Activated CD4-positive, alpha-beta T cell treated with anti-CD3 and anti-CD28 coated beads for 24 hours (primary cell): ENCODE data around the gene NLGN3.
"Not testable (repeated sequence)": the region's sequence is repeated elsewhere in the genome, so short reads cannot be mapped to it uniquely, and the experiment has no call there.

ENCODE experiments used
- DNase-seq, 2 donors: peaks; one replicate each; pipeline ENCODE4 v3.0.0-alpha.2; 2020; ENCODE audit warnings: low read depth in 2 of 2

NLGN3 gene

DNA sequence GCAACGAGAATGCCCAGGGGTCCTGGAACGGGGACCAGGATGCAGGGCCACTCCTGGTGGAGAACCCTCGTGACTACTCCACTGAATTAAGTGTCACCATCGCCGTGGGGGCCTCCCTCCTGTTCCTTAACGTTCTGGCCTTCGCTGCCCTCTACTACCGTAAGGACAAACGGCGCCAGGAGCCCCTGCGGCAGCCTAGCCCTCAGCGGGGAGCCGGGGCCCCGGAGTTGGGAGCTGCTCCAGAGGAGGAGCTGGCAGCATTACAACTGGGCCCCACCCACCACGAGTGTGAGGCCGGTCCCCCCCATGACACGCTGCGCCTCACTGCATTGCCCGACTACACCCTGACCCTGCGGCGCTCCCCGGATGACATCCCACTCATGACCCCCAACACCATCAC lies 24.9 kb downstream of the NLGN3 start:
- no peak for DNase-seq

DNA sequence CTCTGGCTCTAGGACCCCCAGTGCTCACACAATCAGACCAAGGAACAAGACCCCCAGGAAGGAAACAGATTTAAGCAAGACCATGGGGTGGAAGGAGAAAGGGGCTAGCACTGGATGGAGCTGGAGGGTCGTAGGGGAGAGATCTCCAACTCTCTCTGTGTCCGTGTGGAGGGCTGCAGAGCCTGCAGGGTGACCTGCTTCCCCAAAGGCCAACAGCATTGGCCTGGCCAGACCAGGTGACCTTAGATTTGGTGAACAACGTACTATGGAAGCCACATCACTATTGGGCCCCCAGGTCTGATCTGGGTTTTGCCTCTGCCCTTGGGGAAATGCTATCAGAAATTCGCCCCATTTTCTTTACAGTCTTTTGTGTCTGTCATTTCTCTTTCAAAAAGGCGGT lies 26.0 kb downstream of the NLGN3 start:
- no peak for DNase-seq

DNA sequence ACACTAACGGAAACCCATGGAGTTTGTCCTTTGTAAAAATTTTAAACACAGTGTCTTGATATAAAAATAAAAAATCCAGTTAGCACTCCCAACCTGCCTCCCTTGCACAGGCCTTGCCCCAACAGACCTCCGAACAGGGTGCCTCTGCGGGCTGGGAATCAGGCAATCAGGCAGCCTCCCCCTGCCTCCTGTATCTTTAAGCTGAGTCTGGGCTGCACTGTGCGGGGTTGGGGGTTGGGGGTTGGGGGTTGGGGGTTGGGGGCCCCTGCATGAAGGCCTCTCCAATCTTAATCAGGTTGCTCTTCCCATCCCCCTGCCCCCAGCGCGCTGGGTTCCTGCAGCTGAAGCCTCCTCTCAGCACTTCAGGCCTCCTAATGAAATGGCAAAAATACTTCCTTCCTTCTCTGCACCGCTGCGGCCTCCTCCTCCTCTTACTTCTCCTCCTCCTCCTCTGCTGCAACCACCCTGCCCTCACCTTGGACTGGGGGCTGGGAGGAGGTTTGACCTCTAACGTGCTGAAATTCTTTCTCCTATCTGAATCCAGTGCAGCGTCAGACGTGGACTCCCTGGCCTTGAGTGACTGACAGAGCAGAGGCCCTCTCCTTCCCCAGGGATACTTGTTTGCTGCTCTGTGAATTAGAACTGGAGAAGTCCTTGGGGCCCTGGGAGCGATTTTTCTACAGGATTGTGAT lies 26.6 kb downstream of the NLGN3 start:
- no peak for DNase-seq

DNA sequence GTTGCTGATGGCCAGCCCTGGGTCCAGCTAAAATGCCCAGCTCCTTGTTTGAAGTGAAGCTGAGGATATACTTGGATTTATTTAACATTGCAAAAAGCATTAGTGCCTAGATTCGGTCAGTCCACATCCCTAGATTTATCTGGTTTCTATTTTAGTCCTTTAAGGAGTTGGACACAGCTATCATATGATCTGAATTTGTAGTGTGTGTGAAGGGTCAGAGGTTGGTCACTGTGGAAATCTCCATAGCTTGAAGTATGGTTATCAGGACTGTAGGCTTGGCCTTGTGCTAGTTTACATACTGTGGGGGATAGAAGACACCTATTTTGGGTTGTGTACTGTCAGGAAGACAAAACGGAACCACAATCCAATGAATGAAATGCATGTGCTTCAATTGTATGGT lies 28.8 kb downstream of the NLGN3 start:
- DNase-seq = no peak

DNA sequence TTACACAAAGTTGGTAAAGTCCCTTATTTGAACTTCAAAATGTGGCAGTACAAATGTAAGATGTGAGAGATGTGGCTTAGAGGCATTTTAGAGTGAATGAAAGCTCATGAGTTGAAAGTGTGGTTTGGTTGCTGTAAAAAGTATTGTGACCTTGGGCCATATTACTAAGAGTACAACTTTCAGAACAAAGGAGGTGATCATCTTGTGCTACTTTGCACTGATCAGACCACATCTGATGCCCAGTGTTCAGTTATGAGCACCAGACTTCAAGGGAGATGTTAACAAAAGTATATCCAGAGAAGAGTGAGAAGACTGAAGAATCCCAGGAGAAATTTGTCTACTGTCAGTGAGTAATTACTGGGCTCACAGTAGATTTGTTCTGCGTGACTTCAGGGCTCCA lies 30.2 kb downstream of the NLGN3 start:
- no peak for DNase-seq

DNA sequence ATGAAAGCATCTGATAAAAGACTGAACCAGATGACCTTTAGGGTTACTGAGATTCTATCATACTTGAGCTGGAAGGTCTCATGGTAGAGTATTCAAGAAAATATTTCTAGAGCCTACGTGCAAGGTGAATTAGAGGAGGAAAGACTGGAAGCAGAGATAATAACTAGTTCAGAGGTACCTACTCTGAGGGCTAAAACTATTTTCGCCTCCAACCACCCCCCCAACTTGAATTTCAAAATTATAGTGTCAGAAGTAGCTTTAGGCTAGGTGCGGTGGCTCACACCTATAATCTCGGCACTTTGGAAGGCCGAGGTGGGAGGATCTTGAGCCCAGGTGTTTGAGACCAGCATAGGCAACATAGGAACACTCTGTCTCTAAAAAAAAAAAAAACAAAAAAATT lies 30.9 kb downstream of the NLGN3 start:
- DNase-seq = no peak

DNA sequence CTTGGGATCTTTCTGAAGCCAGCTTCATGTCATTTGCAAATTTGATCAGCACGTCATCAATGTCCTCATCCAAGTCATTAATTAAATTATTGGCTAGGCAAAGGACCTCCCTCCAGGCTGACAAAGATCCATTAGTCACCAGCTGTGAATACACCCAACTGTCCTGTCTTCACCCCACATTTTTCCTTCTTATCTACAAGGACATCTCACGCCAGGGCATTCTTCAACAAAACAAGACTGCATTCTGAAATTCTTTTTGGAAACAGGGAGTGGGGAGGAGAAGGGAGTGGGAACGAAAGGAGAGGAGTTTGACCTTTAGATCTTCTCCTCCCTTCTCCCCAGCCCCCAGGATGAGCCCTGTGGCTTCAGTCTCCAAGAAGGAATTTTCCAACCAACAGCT lies 32.7 kb downstream of the NLGN3 start:
- no peak for DNase-seq

DNA sequence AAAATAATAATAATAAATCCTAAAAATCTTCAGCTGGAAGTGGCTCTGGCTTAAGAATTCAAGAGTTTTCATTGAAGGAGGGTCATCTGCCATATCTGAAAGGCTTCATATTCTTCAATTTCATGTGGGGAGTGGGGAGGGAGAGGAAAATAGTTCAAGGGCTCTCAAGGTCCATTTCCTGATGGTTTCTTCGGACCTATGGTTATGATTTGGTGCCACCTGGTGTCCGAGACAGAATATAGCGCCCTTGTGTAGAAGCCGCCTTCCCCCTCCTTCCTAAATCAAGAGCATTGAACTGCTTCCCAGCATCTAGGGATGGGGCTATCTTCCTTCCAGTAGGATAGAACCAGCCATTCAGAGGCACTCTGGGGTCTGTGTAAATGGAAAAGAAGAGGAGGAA lies 34.3 kb downstream of the NLGN3 start:
- DNase-seq = peak in 1 of 2 donors; percentile 22

DNA sequence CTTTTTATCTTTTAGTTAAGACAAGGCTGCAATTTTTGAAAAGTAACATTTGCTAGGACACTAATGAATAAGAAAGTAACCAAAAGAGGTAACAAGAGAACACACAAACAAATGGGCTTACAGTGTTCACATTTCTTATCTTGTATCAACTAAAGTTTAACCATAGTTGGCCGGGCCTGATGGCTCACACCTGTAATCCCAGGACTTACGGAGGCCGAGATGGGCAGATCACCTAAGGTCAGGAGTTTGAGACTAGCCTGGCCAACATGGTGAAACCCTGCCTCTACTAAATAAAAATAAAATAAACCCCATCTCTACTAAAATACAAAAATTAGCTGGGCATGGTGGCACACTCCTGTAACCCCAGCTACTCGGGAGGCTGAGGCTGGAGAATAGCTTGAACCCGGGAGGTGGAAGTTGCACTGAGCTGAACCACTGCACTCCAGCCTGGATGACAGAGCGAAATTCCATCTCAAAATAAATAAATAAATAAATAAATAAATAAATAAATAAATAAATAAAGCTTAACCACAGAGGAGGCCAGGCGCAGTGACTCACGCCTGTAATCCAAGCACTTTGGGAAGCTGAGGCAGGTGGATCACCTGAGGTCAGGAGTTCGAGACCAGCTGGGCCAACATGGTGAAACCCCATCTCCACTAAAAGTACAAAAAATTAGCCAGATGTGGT lies 36.1 kb downstream of the NLGN3 start:
- not testable (repeated sequence) for DNase-seq

DNA sequence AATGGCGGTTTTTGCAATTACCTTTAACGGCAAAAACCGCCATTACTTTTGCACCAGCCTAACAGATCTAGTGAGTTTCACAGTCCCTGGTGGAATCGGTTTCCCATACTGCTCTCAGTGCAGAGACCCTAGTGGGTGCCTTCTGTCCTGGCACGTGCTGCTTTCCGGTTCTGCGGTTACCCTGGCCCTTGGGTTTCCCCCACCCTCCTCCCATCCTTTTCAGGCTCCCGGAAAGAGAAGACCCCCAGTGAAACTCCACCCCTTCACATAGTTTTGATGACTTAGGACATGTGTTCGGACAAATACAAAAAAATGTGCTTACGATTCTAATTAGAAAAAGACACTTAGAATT lies 36.9 kb downstream of the NLGN3 start:
- DNase-seq = peak; percentile 18 to 28

DNA sequence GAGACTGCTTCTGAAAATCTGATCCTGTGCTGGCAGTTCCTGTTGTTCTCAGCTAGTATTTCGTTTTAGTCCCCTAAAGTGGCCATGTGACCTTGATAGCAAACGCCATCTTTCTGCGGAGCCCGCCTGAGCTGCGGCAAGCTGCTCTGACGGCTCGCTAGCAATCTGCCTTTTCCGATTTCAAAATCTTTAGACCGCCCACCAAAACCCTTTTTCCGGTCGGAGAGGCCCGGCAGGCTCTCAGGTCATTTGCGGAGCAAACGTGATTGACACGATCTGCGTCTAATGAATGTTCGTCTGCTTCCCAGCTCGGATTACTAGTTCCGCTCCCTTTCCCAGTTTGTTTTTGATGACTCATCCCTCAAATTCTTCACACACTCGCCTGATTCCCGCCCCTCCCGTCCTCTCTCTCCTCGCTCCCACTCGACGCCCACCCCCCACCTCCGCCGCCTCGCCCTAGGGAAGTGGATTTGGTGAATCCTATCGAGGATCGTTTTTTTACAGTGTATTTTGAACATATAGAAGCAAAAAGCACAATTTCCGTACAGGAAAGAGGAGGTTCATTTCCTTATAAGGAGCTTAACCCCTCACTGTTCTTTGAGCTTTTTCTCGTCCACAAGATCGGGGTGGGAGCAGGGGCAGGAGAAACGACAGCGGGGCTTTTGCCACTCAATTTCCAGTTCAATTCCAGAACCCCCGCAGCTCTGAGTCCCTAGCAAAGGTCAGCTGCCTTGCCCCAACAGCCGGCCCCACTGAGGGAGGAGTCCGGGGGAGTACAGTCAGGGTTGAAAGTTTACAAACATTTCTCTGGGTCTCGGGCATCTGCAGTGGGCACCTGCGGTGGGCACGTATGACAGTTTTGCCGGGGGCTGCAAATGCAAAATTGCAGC lies 37.5 kb downstream of the NLGN3 start:
- peak; percentile 55 to 62 for DNase-seq

DNA sequence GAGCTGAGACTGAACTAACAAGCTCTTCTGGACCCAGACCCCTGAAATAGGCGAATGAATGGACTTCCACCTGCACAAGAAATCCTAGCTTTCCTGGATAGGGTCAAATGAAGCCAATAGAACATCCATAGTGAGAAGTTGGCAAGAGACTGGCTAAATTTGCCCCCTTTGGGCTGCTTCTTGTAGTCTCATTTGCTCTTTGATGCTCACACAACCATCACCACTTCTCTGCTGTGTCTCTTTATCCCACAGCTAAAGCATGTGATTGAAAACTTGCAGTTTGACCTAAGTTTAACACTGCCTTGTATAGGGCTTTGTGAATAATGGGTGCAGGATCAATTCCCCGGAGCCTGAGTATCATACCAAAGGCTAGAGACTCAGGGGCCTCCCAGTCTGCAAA lies 38.2 kb downstream of the NLGN3 start:
- no peak for DNase-seq

DNA sequence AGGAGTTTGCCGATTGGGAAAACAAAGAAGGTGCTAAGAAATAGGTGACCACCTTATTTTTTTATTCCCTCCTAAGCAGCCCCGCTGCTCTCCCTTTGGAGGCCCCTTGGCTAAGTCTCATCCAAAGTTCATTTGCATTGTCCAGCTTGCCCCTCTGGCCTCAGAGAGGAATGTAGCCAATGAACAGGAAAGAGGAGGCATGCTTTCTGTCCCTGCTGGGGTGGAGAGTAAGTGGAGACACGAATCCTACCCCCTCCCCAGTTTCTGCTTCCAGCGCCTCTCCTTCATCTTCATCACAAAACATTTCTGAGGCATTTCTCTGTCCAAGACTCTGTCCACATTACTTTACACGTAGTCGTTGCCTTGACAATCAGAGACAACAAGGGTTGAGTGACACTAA lies 38.7 kb downstream of the NLGN3 start:
- no peak for DNase-seq

DNA sequence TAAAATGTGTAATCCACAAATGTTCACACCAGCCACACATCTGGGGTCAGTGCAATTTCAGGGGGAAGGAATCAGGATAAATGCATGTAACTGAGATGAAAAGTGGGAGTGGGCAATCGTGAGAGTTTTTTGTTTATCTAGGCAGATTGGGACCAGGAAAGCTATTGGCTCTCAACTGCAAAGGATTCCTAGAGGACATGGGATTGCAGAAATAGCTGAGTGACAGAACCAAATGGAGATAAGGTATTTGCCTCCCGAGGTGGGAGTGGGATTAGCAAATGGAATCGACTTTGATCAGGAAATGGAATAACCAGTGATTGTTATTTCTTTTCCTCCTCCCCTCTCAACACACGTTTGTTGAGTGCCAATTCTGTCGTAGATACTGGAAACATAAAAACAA lies 39.5 kb downstream of the NLGN3 start:
- DNase-seq = no peak

DNA sequence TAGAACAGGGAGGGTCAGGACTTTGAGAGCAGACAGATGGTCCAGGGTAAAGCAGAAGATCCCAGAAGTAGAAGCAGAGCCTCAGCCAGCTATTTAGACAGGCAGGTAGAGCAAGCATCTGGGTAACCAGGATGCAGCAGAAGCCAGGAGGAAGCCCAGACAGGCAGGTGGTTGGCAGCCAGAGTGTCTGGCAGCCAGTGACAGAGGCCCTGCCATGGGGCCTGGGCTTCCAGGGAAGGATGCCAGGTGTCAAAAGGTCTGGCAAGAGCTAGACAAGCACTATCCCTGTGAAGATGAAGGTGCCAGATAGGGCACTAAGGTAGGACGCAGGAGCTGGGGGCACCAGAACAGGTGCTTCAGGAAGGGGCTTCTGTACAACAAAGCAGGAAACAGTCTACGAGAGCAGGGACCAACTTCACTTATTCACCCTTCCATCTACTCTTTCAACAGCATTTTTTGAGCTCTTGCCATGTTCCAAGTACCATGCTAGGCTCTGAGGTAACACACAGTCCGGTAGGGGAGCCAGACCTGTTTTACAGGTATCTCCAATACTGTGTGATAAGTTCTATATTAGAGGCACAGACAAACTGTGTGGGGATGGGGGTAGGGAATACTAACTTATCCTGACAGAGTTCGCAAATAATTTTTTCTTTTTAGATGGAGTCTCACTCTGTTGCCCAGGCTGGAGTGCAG lies 40.3 kb downstream of the NLGN3 start:
- DNase-seq = no peak

DNA sequence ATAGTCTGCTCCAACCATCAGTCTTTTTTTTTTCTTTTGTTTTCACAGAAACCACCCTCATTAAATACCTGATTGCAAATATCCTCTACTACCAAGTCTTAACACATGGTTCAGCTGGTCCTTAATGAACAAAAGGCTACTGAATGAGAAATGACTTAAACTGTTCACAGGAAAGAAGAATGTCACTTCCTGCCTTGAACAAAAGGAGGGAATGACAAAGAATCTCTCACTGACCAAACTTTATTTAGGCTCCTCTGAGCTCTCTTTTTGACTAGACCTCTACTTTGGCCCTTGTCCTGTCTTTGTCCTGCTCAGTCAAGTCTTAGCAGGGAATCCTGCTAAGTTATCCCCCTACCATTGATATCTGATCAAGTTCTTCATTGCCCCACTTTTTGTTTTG lies 46.6 kb downstream of the NLGN3 start:
- no peak for DNase-seq

DNA sequence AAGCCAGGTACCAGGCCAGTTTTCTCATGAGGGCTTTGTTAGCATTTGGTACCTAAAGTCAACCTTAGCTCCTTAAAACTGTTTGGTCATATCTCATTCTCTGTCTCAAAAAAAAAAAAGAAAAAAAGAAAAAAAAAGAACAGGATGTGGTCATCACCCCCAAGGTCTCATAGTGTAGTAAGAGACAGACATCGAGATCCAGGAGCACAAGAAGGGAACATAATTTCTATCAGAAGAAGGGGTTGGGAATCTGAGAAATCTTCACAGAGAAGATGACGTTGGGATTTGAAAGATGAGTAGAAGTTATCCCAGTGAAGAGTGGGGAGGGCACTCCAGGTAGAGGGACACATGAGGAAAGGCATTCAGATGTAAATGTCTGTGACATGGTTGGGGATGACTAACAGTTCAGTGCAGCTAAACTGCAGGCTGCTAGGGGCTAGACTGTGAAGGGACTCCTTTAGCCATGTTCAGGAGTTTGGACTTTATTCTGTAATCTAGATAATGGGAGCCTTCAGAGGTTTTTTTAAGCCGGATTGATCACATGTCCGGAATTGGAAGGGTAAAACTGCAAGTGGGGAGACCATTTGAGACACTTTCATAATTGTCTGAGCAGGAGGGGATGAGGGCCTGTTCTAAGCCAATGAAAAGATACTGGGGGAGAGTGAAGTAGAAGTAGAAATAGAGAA lies 51.5 kb downstream of the NLGN3 start:
- no peak for DNase-seq

DNA sequence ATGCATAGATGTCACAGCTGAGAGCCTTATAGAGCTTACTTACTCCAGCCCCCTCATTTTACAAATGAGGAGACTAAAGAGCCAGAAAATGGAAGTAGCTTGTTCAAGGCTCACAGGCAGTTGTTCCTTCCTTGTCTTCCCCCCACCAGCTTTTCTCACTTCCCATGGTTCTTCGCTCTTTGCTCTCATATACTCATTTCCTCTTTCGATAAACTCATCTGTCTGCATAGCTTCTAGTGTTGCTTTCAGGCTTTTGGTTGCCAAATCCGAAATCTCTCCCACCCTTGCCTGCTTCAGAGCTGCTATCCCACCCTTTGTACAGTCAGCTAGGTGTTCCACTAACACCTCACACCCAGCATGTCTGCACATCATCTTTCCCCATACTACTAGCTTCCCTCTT lies 53.4 kb downstream of the NLGN3 start:
- no peak for DNase-seq

DNA sequence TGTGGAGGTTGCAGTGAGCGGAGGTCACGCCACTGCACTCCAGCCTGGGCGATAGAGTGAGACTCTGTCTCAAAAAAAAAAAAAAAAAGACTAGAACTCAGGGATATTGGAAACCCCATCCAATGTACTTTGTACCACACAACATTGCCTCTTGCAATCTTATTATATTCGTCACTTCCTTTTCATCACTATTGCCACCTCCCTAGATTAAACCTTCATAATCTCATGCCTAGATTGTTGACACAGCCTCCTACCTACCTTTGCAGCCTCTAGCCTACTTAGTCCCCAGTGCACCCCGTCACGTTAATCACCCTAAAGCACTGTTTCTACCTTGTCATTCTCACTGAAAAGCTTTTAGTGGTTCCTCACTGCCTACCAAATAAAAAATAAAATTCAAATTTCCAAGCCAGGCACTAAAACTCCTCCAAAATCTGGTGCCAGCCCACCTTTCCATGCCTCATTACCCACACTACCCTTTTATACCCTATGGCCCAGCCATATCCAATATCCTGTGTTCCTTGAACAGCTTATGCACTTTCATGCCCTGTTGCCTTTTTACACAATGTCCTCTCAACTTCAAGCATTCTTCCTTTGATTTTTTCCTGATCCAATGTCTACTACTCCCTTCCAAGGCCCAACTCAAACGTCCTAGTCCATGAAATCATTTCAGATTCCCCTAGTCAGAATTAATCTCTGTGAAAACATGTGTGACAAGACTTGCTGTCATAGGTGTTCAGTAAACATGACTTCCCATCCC lies 54.8 kb downstream of the NLGN3 start:
- no peak for DNase-seq

DNA sequence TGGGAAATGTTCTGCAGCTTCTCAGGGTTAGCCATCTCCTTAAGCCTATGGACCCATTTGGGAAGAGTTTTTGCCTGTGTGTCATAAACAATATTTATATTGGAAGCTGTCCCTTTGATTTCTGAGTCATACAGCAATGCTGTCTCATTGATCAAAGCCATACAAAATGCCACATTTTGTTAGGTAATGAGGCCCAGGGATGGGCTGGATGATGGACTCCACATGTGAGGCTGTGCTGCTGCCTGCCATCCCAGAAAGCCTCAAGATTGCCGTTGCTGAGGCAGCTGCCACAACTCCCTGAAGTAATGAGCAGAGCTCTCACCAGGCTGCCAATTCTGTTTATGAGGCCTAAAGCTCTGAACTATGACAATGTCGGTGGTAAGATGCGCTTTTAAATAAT lies 66.2 kb downstream of the NLGN3 start:
- no peak for DNase-seq

DNA sequence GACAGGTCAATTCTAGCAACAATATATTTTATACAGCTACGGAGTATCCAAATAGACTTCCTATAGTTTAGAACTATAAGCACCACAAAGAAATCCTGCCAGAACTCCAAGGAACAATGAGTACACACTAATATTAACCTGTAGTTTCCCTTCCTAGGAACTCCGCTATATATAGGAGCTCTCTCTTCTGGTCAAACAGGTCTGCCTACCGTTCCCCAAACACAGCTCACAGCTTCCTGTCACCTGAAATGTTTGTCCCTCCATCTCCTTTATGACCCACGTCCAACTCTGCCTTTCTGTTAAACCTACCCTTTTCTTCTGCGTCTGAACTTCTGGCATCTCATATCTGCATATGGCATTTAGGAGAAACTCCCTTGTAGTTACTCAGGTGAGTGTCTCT lies 67.9 kb downstream of the NLGN3 start:
- DNase-seq = no peak
